MCF 10A (cell line): ENCODE results near the gene UGT1A5. TPM values are rescaled to one million over a fixed set of nuclear protein-coding genes. Genes with fewer than 3 reads are reported as not detected.

ENCODE experiments used
- BruUV-seq: library from RNA; stranded (reverse); fragments of 400-500 nt; replicated peaks from 2 replicates; lab custom pipeline; 2021; lab: Mats Ljungman, UMichigan
- CTCF ChIA-PET: fragments of 300-600 bp; sonication (Branson Sonifier 250); formaldehyde crosslinking; extraction: SDS; loops from one replicate; lab custom pipeline; 2021; ENCODE audit warnings: antibody characterized with exemption, inconsistent platforms; lab: Yijun Ruan, JAX
- POLR2A ChIA-PET: fragments of 300-600, 350-650 bp; sonication (Branson Sonifier 250); formaldehyde crosslinking; extraction: SDS; loops from one replicate; lab custom pipeline; 2020; ENCODE audit warnings: antibody characterized with exemption, inconsistent platforms; lab: Yijun Ruan, JAX
- DNase-seq: peaks from one replicate; pipeline ENCODE4 v3.0.0-alpha.2; 2018; ENCODE audit not compliant: unreplicated experiment
- H3K27ac Mint-ChIP-seq: one replicate; pipeline ENCODE4 v1.8.0; 2022; ENCODE audit warnings: mild to moderate bottlenecking, low read depth, mixed read lengths; ENCODE audit not compliant: unreplicated experiment
- H3K27me3 Mint-ChIP-seq: one replicate; pipeline ENCODE4 v1.8.0; 2022; ENCODE audit warnings: mixed read lengths; ENCODE audit not compliant: insufficient read depth, unreplicated experiment
- H3K36me3 Mint-ChIP-seq: one replicate; pipeline ENCODE4 v1.8.0; 2022; ENCODE audit warnings: mild to moderate bottlenecking, moderate library complexity, mixed read lengths; ENCODE audit not compliant: insufficient read depth, unreplicated experiment
- H3K4me1 Mint-ChIP-seq: one replicate; pipeline ENCODE4 v1.8.0; 2022; ENCODE audit warnings: mixed read lengths; ENCODE audit not compliant: insufficient read depth, unreplicated experiment
- H3K4me3 Mint-ChIP-seq: one replicate; pipeline ENCODE4 v1.8.0; 2022; ENCODE audit warnings: mild to moderate bottlenecking, moderate library complexity, mixed read lengths; ENCODE audit not compliant: unreplicated experiment
- H3K9me3 Mint-ChIP-seq: one replicate; pipeline ENCODE4 v1.8.0; 2022; ENCODE audit warnings: mixed read lengths; ENCODE audit not compliant: unreplicated experiment
- CTCF ChIP-seq: fragments of 200-600 bp; IDR thresholded peaks from one replicate; pipeline ENCODE4 v1.8.0; 2022; ENCODE audit warnings: antibody characterized with exemption, mild to moderate bottlenecking; ENCODE audit not compliant: unreplicated experiment
- intact Hi-C: fragments of 100-400 bp; cut with micrococcal nuclease; formaldehyde crosslinking; loops from 2 replicates; pipeline ENCODE4 v1.14.1; 2022
- total RNA-seq: library from RNA; stranded (reverse); gene quantifications from 2 replicates; pipeline ENCODE4 v1.2.3, GENCODE V29; 2022

Gene UGT1A5
- total RNA-seq, 1 experiment from 2014 or later, result not detected

GRCh38 chr2:233795735-233796171 is 83.0 kb downstream of the UGT1A5 start:
- intact Hi-C loops, result no loop called here
- Mint-ChIP-seq H3K27ac (no peak overlapping the region), H3K4me1 (peaks cover 6% of the 10 kb centered on the region), H3K9me3 (no peaks in the 10 kb centered on the region), H3K27me3 (peaks cover 10% of the 10 kb centered on the region), H3K36me3 (no peaks in the 10 kb centered on the region), H3K4me3 (no peak overlapping the region)
- DNase-seq, result no peak
- TF ChIP-seq CTCF, result no peak
- POLR2A ChIA-PET, result no interaction called here
- CTCF ChIA-PET, result interaction anchor here (0.6 kb wide), 1 partner anchor 752 kb away, joined by 3 read pairs; no protein-coding TSS in a partner anchor
- BruUV-seq, result no TSS peak

- intact Hi-C loops, result no loop called here
- Mint-ChIP-seq H3K27me3 (peaks cover 10% of the 10 kb centered on the region), H3K36me3 (no peaks in the 10 kb centered on the region), H3K4me3 (no peak overlapping the region), H3K9me3 (no peaks in the 10 kb centered on the region), H3K4me1 (peaks cover 11% of the 10 kb centered on the region), H3K27ac (no peak overlapping the region)
- POLR2A ChIA-PET, result no interaction called here
- BruUV-seq, result no TSS peak
- DNase-seq, result no peak
- CTCF ChIA-PET, result interaction anchor here (0.6 to 0.7 kb wide), 3 partner anchors 79 to 751 kb away, joined by 3 read pairs; no protein-coding TSS in a partner anchor
- TF ChIP-seq CTCF, result no peak
Measured at GRCh38 chr2:233796254-233796653, 83.5 kb downstream of the UGT1A5 start.

GRCh38 chr2:233798335-233799086 is 85.8 kb downstream of the UGT1A5 start:
- BruUV-seq, result no TSS peak
- H3K9me3 Mint-ChIP-seq, result no peaks in the 10 kb centered on the region

More at GRCh38 chr2:233798335-233799086, 85.8 kb downstream of the UGT1A5 start:
- ChIA-PET POLR2A (no interaction called here), CTCF (interaction anchor here (0.7 to 1.1 kb wide), 2 partner anchors 40 to 389 kb away, joined by 3 read pairs; no protein-coding TSS in a partner anchor)
- intact Hi-C loops, result no loop called here
- H3K36me3 Mint-ChIP-seq, result no peaks in the 10 kb centered on the region
- no peak overlapping the region for H3K27ac Mint-ChIP-seq
- DNase-seq, result no peak
- peaks cover 10% of the 10 kb centered on the region for H3K27me3 Mint-ChIP-seq
- H3K4me1 Mint-ChIP-seq, result peaks cover 13% of the 10 kb centered on the region
- TF ChIP-seq CTCF, result no peak
- no peak overlapping the region for H3K4me3 Mint-ChIP-seq
